HL-60 (cell line): ENCODE measurements around the gene YBEY.
A peak's percentile ranks its signal among the peaks of the same experiment; 100 is the strongest.

Experiments used
- DNase-seq, 2 experiments: peaks; one replicate each; pipeline ENCODE4 v3.0.0-alpha.2; 2010 to 2020; ENCODE audit warnings: low read depth in 1 of 2, low spot score in 1 of 2
- H3K27ac ChIP-seq: fragments of 250-450 bp; sonication (Bioruptor Pico); replicated peaks from 2 replicates; pipeline ENCODE4 v1.5.1; 2020; ENCODE audit warnings: mild to moderate bottlenecking, moderate library complexity
- H3K27me3 ChIP-seq: fragments of 250-450 bp; sonication (Bioruptor Pico); 2 replicates; pipeline ENCODE4 v1.5.1; 2021; ENCODE audit warnings: mild to moderate bottlenecking, moderate library complexity; ENCODE audit not compliant: insufficient read depth, poor library complexity, severe bottlenecking
- H3K4me3 ChIP-seq: replicated peaks from 2 replicates; pipeline ENCODE4 v1.5.1; 2011; ENCODE audit warnings: mild to moderate bottlenecking, control low read depth, low read length; ENCODE audit not compliant: insufficient read depth
- CTCF ChIP-seq: IDR thresholded peaks from one replicate; pipeline ENCODE4 v1.5.1; 2011; ENCODE audit warnings: low read length, control low read depth, inconsistent platforms; ENCODE audit not compliant: insufficient read depth
- GABPA ChIP-seq: IDR thresholded peaks from 2 replicates; pipeline ENCODE4 v1.6.1; 2012; ENCODE audit warnings: low read depth
- POLR2AphosphoS5 ChIP-seq: IDR thresholded peaks from 2 replicates; pipeline ENCODE4 v1.6.1; 2012; ENCODE audit warnings: low read depth
- REST ChIP-seq: IDR thresholded peaks from 2 replicates; pipeline ENCODE4 v1.6.1; 2012; ENCODE audit warnings: low read depth; ENCODE audit not compliant: insufficient replicate concordance
- SPI1 ChIP-seq: IDR thresholded peaks from 2 replicates; pipeline ENCODE4 v1.6.1; 2012; ENCODE audit warnings: low read depth, mild to moderate bottlenecking, borderline replicate concordance

Gene YBEY

GRCh38 chr21:46316708-46317324, 30.7 kb downstream of the YBEY start:
- TF ChIP-seq SPI1 (no peak), REST (no peak), CTCF (no peak), POLR2AphosphoS5 (no peak), GABPA (no peak)
- H3K27ac ChIP-seq, result no peak overlapping the region
- DNase-seq, result no peak
- no peaks in the 10 kb centered on the region for H3K27me3 ChIP-seq
- no peak overlapping the region for H3K4me3 ChIP-seq

GRCh38 chr21:46317710-46318463, 31.7 kb downstream of the YBEY start:
- TF ChIP-seq SPI1 (no peak), GABPA (no peak), REST (no peak), POLR2AphosphoS5 (0 out of 2 replicates have a peak, but pooled peaks have one; percentile 16), CTCF (no peak)
- Histone ChIP-seq H3K27ac (no peak overlapping the region), H3K4me3 (no peak overlapping the region), H3K27me3 (no peaks in the 10 kb centered on the region)
- DNase-seq, result no peak

GRCh38 chr21:46318464-46318845, 32.3 kb downstream of the YBEY start:
- no peak for DNase-seq
- no peak for TF ChIP-seq GABPA
- TF ChIP-seq POLR2AphosphoS5, result peak; percentile 5; the same call in 1 of the 2 replicates
- Histone ChIP-seq H3K4me3 (no peak overlapping the region), H3K27ac (no peak overlapping the region), H3K27me3 (no peaks in the 10 kb centered on the region)

GRCh38 chr21:46319186-46319585, 33.0 kb downstream of the YBEY start:
- DNase-seq, result no peak
- no peaks in the 10 kb centered on the region for H3K27me3 ChIP-seq
- no peak overlapping the region for H3K4me3 ChIP-seq
- no peak for TF ChIP-seq SPI1
- no peak for TF ChIP-seq CTCF
- TF ChIP-seq GABPA, result no peak
- H3K27ac ChIP-seq, result no peak overlapping the region
